SU-DHL-6 (cell line): ENCODE data around the gene GABRB1.

Experiments
- CTCF ChIP-seq: fragments of 200-600 bp; sonication (generic); IDR thresholded peaks from one replicate; pipeline ENCODE4 v1.5.1; 2017; ENCODE audit warnings: antibody characterized with exemption, mild to moderate bottlenecking, low read length, moderate library complexity; ENCODE audit not compliant: insufficient read depth, poor library complexity, severe bottlenecking
- EZH2phosphoT487 ChIP-seq: fragments of 200-600 bp; sonication (generic), shearing (Covaris generic); conservative IDR thresholded peaks from 2 replicates; pipeline ENCODE4 v1.6.1; 2018; ENCODE audit warnings: mild to moderate bottlenecking, antibody characterized with exemption, low read length, moderate library complexity, mixed read lengths

GRCh38 chr4:47012676-47013075 lies 18.7 kb upstream of the GABRB1 start:
- TF ChIP-seq CTCF (no peak), EZH2phosphoT487 (no peak)
